Hematopoietic multipotent progenitor cell treated with erythropoietin and hydrocortisone succinate and interleukin-3 and kit ligand, for 4 days (in vitro differentiated cells): Measurements from ENCODE around the gene NKTR.

Source experiments
- DNase-seq: peaks from one replicate; pipeline ENCODE4 v3.0.0-alpha.2; 2015

The NKTR gene

DNA sequence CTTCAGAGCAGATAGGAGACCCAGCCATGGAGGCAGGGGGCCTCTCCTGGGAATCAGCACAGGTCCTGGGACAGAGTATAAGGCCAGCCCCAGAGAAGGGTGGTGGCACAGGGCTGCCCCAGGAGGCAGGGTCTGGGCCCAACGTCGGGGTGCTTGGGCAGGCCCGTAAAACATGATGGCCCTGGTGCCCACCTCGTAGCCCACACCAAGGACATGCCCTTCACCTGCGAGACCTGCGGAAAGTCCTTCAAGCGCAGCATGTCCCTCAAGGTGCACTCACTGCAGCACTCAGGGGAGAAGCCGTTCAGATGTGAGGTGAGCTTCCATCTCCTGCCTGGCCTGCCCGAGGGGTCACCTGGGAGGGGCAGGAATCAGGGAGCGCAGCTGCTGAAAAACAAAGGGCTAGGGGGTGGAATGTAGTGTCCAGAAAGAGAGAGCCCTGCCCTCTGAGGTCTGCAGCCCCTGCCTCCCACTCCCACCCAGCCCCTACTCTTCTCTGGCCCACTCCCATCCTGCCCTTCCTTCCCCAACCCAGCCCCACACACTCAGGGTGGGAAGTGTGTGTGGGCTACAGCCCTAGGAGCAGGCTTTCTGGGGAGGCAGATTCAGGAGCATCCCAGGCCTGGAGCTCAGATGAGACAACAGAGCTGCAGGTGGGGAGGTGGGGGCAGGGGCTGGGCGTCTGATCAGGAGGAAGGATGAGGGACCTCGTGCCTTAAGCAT lies 62.5 kb downstream of the NKTR start:
- no peak for DNase-seq

- DNase-seq: no peak
Measured at GRCh38 chr3:42663581-42664437, 63.3 kb downstream of the NKTR start.

DNA sequence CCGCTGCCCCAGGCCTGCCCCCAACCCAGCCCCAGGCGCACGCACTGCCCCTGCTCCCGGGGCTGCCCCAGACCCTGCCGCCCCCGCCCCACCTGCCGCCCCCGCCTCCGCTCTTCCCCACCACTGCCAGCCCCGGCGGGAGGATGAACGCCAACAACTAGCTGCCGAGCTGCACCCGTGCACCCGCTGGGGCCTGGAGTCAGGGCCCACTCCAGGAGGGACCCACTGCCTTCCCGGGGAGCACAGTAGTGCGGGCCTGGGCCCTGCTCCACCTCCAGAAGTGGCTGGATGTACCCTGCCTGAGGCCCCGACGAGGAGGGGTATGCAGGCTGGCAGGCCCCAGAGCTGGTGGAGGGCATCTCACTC lies 63.9 kb downstream of the NKTR start:
- no peak for DNase-seq

DNA sequence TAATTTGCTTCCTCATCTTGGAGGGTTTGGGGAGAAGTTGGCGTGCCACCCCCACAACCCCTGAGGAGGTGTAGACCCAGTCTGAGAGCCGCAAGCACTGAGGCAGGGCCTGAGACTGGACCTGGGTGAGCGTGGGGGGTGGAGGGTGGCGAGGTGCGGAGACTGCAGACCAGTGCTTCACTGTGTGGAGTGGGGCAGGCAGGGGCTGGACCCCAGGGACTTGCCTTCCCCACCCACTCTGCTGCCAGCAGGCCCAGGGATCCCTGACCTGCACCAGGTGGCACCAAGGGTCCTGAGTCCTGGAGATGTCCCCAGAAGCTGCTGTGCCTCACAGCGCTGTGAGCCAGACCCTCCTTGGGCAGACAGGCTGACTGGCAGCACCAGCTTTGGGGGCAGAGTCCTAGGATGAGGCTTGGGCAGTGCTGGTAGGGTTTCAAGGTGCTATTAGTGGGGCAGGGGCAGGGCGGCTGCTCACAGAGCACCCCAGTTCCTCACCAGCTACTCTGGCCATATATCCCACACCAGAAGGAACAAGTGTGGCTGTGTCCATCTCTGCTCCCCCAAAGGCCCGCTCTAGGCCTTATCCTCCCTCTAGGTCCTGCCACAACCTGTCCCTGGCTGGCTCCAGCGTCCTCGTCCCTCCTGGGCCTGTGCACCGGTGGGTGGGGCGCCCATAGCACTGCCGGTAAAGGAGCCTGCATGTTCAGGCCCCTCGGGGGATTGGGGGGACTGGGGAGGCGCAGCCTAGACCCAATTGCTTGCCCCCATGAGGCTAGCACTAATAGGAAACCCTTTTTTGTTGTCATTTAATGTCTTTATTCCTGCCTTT lies 64.8 kb downstream of the NKTR start:
- no peak for DNase-seq

DNA sequence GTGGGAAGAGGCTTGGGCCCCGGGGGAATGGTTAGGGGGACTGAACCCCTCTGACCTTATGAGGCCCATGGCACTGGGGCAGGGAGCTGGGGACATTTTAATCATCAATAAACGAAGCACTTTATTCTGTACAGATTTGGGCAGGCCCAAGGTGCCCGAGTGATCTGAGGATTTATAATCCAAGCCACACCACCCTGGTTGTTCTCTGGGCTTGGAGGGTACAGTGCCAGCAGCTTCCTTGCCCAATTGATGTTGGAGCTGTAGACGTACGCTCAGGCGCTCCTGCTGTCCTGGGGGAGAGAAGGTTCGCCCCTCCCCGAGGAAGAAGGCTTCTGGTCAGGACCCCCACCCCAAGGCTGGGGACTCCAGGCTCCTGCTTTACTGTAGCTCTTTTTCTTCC lies 65.5 kb downstream of the NKTR start:
- DNase-seq: no peak

DNA sequence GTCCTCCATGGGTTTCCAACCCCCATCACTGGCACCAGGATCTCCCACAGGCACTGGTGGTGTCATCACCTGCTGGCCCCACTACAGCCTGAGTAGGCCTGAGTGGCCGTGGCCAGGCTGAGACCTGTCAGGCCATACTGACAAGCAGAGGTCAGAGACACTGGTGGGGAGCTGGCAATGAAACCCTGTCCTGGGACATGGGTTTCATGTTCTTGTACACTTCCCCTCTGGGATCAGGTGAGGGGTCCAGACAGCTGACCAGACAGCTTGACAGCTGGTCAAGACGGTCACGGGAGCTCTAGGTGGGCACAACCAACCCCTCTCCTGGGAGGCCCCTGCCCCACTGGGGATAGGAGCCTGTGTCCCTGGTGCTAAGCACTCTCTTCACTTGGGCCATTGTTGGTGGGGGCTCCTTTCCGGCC lies 66.1 kb downstream of the NKTR start:
- no peak for DNase-seq

GRCh38 chr3:42667096-42667522 lies 66.6 kb downstream of the NKTR start:
- no peak for DNase-seq

DNA sequence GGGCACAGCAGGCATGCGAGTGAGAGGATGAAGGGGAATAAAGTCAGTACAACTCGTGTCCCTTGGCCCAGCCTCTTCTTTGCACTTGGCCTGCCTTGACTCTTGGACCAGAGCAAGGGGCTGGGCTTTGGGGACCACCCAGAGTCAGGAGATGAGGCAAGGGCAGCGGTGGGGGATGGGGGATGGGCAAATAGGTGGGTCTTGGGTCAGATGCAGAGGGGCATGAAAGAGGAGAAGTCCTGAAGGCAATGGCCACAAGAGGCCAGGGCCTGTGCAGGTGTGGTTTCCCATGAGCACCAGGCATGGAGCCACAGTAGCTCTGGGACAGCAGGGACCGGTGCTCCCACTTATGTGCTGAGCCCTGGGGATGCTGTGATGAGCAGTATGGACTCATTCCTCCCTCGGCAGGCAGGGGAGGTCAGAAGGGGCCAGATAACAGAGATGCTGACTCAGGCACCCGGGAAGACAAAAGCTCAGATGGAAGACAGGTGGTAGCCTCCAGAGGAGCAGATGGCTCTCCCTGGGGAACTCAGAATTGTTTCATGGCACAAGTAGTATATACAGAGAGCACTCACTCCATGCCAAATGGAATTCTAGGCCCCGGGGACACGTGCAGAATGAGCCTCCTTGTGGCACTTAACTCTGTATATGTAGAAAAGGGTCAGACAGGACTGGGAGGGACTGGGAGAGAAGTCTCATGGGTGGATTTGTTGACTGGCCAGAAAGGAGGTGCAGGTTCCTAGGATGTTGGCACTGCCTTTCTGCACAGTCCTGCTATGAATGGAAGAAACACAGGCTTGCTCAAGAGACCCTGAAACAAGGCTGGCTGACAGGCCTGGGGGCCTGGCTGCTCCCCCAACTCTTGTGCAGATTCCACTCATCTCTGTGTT lies 67.3 kb downstream of the NKTR start:
- DNase-seq: no peak

GRCh38 chr3:42668413-42668760 lies 67.9 kb downstream of the NKTR start:
- DNase-seq: no peak

DNA sequence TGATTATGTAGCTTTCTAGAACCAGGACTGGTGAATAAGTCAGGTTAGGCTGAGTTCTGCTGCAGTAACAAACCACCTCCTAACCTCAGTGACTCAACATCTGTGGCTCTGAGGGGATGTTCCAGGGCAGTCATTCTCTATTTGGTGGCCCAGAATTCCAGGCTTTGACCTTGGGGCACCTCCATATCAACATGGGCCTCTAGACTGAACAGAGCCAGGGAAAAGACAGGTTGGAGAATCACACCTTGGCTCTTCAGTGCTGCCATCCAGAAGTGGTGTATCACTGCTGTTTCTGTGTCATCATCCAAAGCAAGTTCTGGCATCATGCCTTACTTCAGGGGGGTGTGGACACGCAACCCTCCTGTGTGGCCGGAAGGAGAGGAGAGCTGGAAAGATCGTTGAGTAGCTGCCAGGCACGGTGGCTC lies 68.3 kb downstream of the NKTR start:
- no peak for DNase-seq

- no peak for DNase-seq
Measured at GRCh38 chr3:42670051-42670576, 69.6 kb downstream of the NKTR start.

DNA sequence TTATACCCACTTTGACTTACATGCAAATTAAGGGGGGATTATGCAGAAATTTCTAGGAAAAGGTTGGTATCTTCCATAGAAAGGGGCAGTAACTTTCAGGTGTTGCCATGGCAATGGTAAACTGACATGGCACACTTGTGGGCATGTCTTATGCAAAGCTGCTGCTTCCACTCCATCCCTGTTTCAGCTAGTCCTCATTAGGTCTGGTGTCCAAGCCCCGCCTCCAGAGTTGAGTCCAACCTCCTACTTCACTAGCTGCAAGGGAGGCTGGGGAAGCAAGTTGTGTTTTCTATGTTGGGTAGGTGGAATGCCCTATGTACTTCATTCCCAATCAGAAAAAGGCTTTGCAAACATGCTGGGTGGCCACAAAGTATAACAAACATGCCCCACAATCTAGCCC lies 70.2 kb downstream of the NKTR start:
- DNase-seq: no peak

DNA sequence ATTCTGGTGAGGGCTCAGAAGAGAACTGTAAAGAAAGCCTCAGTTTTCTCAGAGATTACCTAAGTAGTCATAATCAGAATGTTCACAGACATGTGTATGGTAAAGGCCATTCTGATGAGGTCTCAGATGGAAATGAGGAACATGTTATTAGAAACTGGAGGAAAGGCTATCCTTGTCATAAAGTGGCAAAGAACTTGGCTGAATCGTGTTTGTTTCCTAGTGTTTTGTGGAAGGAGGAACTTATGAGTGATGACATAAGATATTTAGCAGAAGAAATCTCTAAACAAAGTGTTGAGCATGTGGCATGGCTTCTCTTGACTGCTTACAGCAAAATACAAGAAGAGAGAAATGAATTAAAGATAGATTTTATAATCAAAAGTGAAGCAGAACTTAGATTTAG lies 72.0 kb downstream of the NKTR start:
- DNase-seq: no peak

DNA sequence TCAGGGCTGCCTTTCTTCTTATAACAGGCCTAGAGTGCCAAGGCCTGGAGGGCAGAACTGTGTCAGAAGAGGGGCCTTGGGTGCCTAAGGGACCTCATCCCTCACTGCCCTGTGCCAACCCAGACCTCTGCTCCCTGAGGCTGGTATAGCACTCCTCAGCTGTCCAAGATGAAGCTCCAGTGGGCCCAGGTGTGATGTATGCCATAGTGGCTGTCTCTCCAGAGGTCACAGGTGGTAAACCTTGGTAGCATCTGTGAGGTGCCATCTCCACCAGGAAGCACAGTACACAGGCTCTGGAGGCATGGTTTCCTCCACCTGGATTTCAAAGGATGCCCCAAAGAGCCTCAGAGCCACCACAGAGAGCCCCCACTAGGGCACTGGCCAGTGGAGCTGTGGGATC lies 72.6 kb downstream of the NKTR start:
- no peak for DNase-seq

GRCh38 chr3:42674146-42674545 lies 73.7 kb downstream of the NKTR start:
- DNase-seq: no peak

DNA sequence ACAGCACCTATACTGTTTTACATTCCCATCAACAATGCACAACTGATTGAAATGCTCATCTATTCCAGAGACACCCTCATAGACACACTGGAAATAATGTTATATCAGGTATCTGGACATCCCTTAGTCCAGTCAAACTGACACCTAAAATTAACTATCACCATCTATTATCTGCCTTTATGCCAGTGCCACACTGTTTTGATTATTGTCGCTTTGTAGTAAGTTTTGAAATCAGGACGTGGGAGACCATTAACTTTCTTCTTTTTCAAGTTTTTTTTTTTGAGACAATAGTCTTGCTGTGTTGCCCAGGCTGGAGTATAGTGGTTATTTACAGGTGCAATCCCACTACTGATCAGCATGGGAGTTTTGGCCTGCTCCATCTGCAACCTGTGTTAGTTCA lies 75.4 kb downstream of the NKTR start:
- no peak for DNase-seq

- DNase-seq: no peak
Measured at GRCh38 chr3:42678447-42678846, 78.0 kb downstream of the NKTR start.

DNA sequence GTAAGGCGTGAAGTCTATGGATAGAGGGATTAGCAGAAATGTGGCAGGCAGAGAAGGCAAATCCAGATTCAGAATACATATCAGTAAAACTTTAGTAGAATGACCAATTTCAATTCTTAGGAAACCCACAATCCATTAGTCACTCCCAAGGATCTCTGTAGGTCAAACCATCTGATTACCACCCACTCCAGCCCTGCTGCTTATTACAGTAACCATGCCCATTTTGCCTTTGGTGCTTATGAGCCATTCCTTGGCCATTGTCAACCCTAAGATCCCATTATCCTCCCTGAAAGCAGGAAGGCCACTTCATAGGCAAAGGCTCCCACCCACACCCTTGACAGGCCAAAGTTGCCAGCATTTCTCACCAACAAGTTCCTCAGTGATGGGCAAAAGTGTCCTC lies 79.8 kb downstream of the NKTR start:
- DNase-seq: no peak

GRCh38 chr3:42680806-42681205 lies 80.3 kb downstream of the NKTR start:
- DNase-seq: no peak

DNA sequence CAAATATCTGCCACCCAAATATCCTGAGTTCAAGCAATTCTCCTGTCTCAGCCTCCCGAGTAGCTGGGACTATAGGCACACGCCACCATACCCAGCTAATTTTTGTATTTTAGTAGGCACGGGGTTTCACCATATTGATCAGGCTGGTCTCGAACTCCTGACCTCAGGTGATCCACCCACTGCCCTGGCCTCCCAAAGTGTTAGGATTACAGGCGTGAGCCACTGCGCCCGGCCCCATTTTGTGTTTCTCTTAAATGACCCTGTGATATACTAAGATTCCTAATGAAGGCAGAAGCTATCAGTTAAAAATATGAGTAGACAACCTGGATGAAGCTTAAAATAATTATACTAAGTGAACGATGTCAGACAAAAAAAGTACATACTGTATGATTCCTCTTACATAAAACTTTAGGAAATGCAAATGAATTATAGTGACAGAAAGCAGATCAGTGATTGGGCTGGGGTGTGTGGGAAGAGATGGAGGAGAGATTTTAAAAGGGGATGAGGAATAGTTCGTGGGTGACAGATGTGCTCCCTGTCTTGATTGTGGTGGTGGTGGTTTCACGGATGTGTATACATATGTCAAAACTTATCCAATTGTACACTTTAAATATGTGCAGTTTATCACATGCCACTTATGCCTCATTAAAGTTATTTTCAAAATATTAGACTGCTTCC lies 81.0 kb downstream of the NKTR start:
- DNase-seq: no peak

GRCh38 chr3:42682301-42683070 lies 82.0 kb downstream of the NKTR start:
- DNase-seq: no peak
